Endothelial cell of umbilical vein (primary cell): Measurements from ENCODE around the gene DIPK1A. TPM values are rescaled to one million over a fixed set of nuclear protein-coding genes. Genes with fewer than 3 reads are reported as not detected.

Experiments used
- BruUV-seq: library from RNA; stranded (reverse); fragments of 400-500 nt; replicated peaks from 2 replicates; lab custom pipeline; 2021; lab: Mats Ljungman, UMichigan
- CTCF ChIA-PET: fragments of 300-600, 350-600 bp; sonication (Branson Sonifier 250); formaldehyde crosslinking; loops from one replicate; lab custom pipeline; 2021; ENCODE audit warnings: antibody characterized with exemption, inconsistent platforms; lab: Charles Lee
- POLR2A ChIA-PET: fragments of 300-600, 350-600 bp; sonication (Branson Sonifier 250); formaldehyde crosslinking; loops from one replicate; lab custom pipeline; 2021; ENCODE audit warnings: antibody characterized with exemption, inconsistent platforms; lab: Charles Lee
- DNase-seq: peaks from one replicate; pipeline ENCODE4 v3.0.0-alpha.2; 2011; ENCODE audit warnings: low read depth, low spot score
- FAIRE-seq: peaks from 2 replicates; lab custom pipeline; 2011; peaks lifted over from hg19 to GRCh38; lab: Jason Lieb, UNC
- H2AFZ ChIP-seq: 2 replicates; pipeline ENCODE4 v1.6.0; 2012; ENCODE audit warnings: low read depth, low read length, control low read depth, inconsistent platforms
- H3K27ac ChIP-seq: 2 replicates; pipeline ENCODE4 v1.5.1; 2011; ENCODE audit warnings: low read depth, mild to moderate bottlenecking, control low read depth, low read length, moderate library complexity; ENCODE audit not compliant: insufficient read depth
- H3K27me3 ChIP-seq, 2 experiments: 2 replicates each; pipeline versions ENCODE4 v1.6.0 to v1.6.1; 2011; ENCODE audit warnings: low read length in 2 of 2, mixed read lengths in 1 of 2; ENCODE audit not compliant: control insufficient read depth in 2 of 2, insufficient read depth in 2 of 2
- H3K36me3 ChIP-seq, 2 experiments: 2 replicates in 1 of 2; 3 replicates in 1 of 2; pipeline ENCODE4 v1.5.1; 2011; ENCODE audit warnings: low read length in 2 of 2, mild to moderate bottlenecking in 1 of 2, moderate library complexity in 1 of 2; ENCODE audit not compliant: control insufficient read depth in 2 of 2, insufficient read depth in 2 of 2; ENCODE audit errors: extremely low read depth in 1 of 2
- H3K4me1 ChIP-seq: 3 replicates; pipeline ENCODE4 v1.5.1; 2011; ENCODE audit warnings: mild to moderate bottlenecking, low read length; ENCODE audit not compliant: control insufficient read depth, insufficient read depth; ENCODE audit errors: extremely low read depth
- H3K4me2 ChIP-seq: 2 replicates; pipeline ENCODE4 v1.6.1; 2011; ENCODE audit warnings: low read length, control low read depth, mixed read lengths; ENCODE audit not compliant: insufficient read depth
- H3K4me3 ChIP-seq, 3 experiments: fragments of 200-600 bp in 1 of 3; sonication (generic), shearing (Covaris generic) in 1 of 3; replicated peaks in 1 of 3; 2 replicates each; pipeline ENCODE4 v1.5.1; 2011 to 2016; ENCODE audit warnings: control low read depth in 3 of 3, low read length in 3 of 3, mild to moderate bottlenecking in 2 of 3, inconsistent platforms in 1 of 3, low read depth in 1 of 3, moderate library complexity in 1 of 3; ENCODE audit not compliant: insufficient read depth in 1 of 3
- H3K79me2 ChIP-seq: 2 replicates; pipeline ENCODE4 v1.6.0; 2012; ENCODE audit warnings: low read length, inconsistent platforms; ENCODE audit not compliant: control insufficient read depth, insufficient read depth
- H3K9ac ChIP-seq: replicated peaks from 2 replicates; pipeline ENCODE3; 2011; ENCODE audit warnings: low read length, control low read depth; ENCODE audit not compliant: insufficient read depth; ENCODE audit errors: extremely low read depth
- H3K9me1 ChIP-seq: replicated peaks from 3 replicates; pipeline ENCODE4 v1.6.0; 2011; ENCODE audit warnings: mild to moderate bottlenecking, low read length; ENCODE audit not compliant: control insufficient read depth, insufficient read depth; ENCODE audit errors: extremely low read depth
- H3K9me3 ChIP-seq: replicated peaks from 2 replicates; pipeline ENCODE4 v1.5.1; 2012; ENCODE audit warnings: low read length, inconsistent platforms; ENCODE audit not compliant: control insufficient read depth, insufficient read depth
- H4K20me1 ChIP-seq: replicated peaks from 2 replicates; pipeline ENCODE3; 2011; ENCODE audit warnings: mild to moderate bottlenecking, low read length; ENCODE audit not compliant: control insufficient read depth, insufficient read depth; ENCODE audit errors: extremely low read depth
- CTCF ChIP-seq, 2 donors: IDR thresholded peaks; 1 replicate in 1 of 2; 2 replicates in 1 of 2; pipeline ENCODE4 v1.5.1; 2011; ENCODE audit warnings: low read length in 2 of 2, mild to moderate bottlenecking in 2 of 2, moderate library complexity in 2 of 2, control low read depth in 1 of 2, inconsistent platforms in 1 of 2, low read depth in 1 of 2; ENCODE audit not compliant: insufficient read depth in 1 of 2; ENCODE audit errors: extremely low read depth in 1 of 2
- EZH2 ChIP-seq: IDR thresholded peaks from 2 replicates; pipeline ENCODE4 v1.6.1; 2012; ENCODE audit warnings: borderline replicate concordance, low read depth, mild to moderate bottlenecking, moderate library complexity, low read length, inconsistent platforms; ENCODE audit not compliant: severe bottlenecking
- FOS ChIP-seq: IDR thresholded peaks from 2 replicates; pipeline ENCODE4 v1.6.1; 2011; ENCODE audit warnings: mild to moderate bottlenecking, low read length, moderate library complexity, borderline replicate concordance; ENCODE audit not compliant: insufficient read depth
- GATA2 ChIP-seq: IDR thresholded peaks from 2 replicates; pipeline ENCODE4 v1.7.0; 2011; ENCODE audit warnings: low read depth, mild to moderate bottlenecking, moderate library complexity, mixed read lengths, low read length; ENCODE audit not compliant: insufficient read length, insufficient read depth
- JUN ChIP-seq: IDR thresholded peaks from 2 replicates; pipeline ENCODE4 v1.6.1; 2011; ENCODE audit warnings: borderline replicate concordance, low read depth; ENCODE audit not compliant: insufficient read length, insufficient read depth
- MAX ChIP-seq: IDR thresholded peaks from 2 replicates; pipeline ENCODE4 v1.6.1; 2011; ENCODE audit not compliant: insufficient read depth, insufficient read length
- MYC ChIP-seq: IDR thresholded peaks from one replicate; pipeline ENCODE4 v1.6.1; 2011; ENCODE audit warnings: mild to moderate bottlenecking, low read depth, low read length
- POLR2A ChIP-seq: IDR thresholded peaks from 2 replicates; pipeline ENCODE4 v1.6.1; 2012; ENCODE audit warnings: low read depth, mild to moderate bottlenecking, control low read depth, low read length
- POLR2AphosphoS5 ChIP-seq: IDR thresholded peaks from 2 replicates; pipeline ENCODE4 v1.6.1; 2012; ENCODE audit warnings: low read depth, mild to moderate bottlenecking, control low read depth, low read length, moderate library complexity; ENCODE audit not compliant: insufficient read depth
- dilution Hi-C: fragments of 300-500 bp; cut with MboI; formaldehyde crosslinking; loops from one replicate; pipeline ENCODE4 v1.15.0; 2019; ENCODE audit warnings: low sequenced_read_pairs; ENCODE audit not compliant: extremely low pct_ligation_motif_present
- intact Hi-C: fragments of 100-400 bp; cut with micrococcal nuclease; formaldehyde crosslinking; loops from one replicate; pipeline ENCODE4 v1.10.0; 2022
- polyA plus RNA-seq, 4 experiments: library from polyadenylated mRNA; depleted of rRNA in 3 of 4; stranded (reverse) in 3 of 4; unstranded in 1 of 4; fragments of >200 nt; gene quantifications; 2 replicates each; pipeline versions ENCODE4 v1.2.1 to v1.2.3, GENCODE V29; 2011 to 2012; ENCODE audit warnings: missing spikeins in 1 of 4
- total RNA-seq: library from RNA; stranded (reverse); gene quantifications from 2 replicates; pipeline ENCODE4 v1.2.3, GENCODE V29; 2021

Gene DIPK1A
- total and polyA plus RNA-seq, 2 donors (not counting 3 experiments of a cell fraction or from before 2014, with no cell fraction given): 0.25 to 0.93 TPM

- Histone ChIP-seq H3K4me2 (no peak overlapping the region), H3K27ac (no peak overlapping the region), H3K9me1 (no peaks in the 10 kb centered on the region), H3K9ac (no peak overlapping the region), H4K20me1 (no peaks in the 10 kb centered on the region), H2AFZ (no peak overlapping the region), H3K9me3 (no peaks in the 10 kb centered on the region), H3K4me1 (no peaks in the 10 kb centered on the region), H3K36me3 (no peaks in the 10 kb centered on the region), H3K4me3 (no peak overlapping the region), H3K27me3 (peaks cover 5 to 6% of the 10 kb centered on the region in 2 experiments), H3K79me2 (no peaks in the 10 kb centered on the region)
- DNase-seq (no peak), FAIRE-seq (no peak)
- ChIA-PET CTCF (interaction anchor here (0.6 to 1.6 kb wide), 4 partner anchors 10 to 69 kb away, joined by 3 to 4 read pairs (median 4); partner anchors contain the start of gene DIPK1A), POLR2A (no interaction called here)
- dilution Hi-C loops (no loop called here), intact Hi-C loops (no loop called here)
- no peak for TF ChIP-seq POLR2A
- no peak for TF ChIP-seq JUN
- TF ChIP-seq FOS: no peak
- TF ChIP-seq GATA2: no peak
- TF ChIP-seq CTCF (IDR thresholded peaks at IDR 0.05; ENCODE audit: extremely low read depth in 1 of 2, insufficient read depth in 1 of 2, low read depth in 1 of 2, low read length in 2 of 2): no peak
- no peak for TF ChIP-seq MYC
- no peak for TF ChIP-seq MAX
- no peak for TF ChIP-seq EZH2
- no peak for TF ChIP-seq POLR2AphosphoS5
- no TSS peak for BruUV-seq
Measured at GRCh38 chr1:92951141-92951582, 10.1 kb downstream of the DIPK1A start.
